SK-N-SH (cell line): ENCODE results near the gene TGFB2. TPM values are rescaled to one million over a fixed set of nuclear protein-coding genes. Genes with fewer than 3 reads are reported as not detected.

ENCODE experiments used
- CTCF ChIA-PET: fragments of 300-600, 350-600 bp; formaldehyde crosslinking; extraction: SDS; loops from one replicate; lab custom pipeline; 2021; lab: Yijun Ruan, JAX
- POLR2A ChIA-PET: fragments of 350-600 bp; sonication (Branson Sonifier 250); formaldehyde crosslinking; extraction: SDS; loops from one replicate; lab custom pipeline; 2020; ENCODE audit warnings: antibody characterized with exemption, inconsistent platforms; lab: Yijun Ruan, JAX
- DNase-seq: peaks from one replicate; pipeline ENCODE4 v3.0.0; 2012
- H2AFZ ChIP-seq: fragments of 200-600 bp; sonication (generic); 2 replicates; pipeline ENCODE4 v1.8.1; 2016; ENCODE audit warnings: antibody characterized with exemption, mild to moderate bottlenecking, low read depth
- H3F3A ChIP-seq: fragments of 200-600 bp; sonication (generic); replicated peaks from 2 replicates; pipeline ENCODE3; 2016; ENCODE audit warnings: antibody characterized with exemption, mild to moderate bottlenecking; ENCODE audit not compliant: insufficient read depth
- H3K27ac ChIP-seq, 2 experiments: fragments of 200-500 bp in 1 of 2; fragments of 200-600 bp in 1 of 2; sonication (Bioruptor generic) in 1 of 2; sonication (generic), shearing (Covaris generic) in 1 of 2; 2 replicates each; pipeline versions ENCODE4 v1.5.1 to v1.6.1; 2014 to 2016; ENCODE audit warnings: low read depth in 2 of 2, inconsistent platforms in 1 of 2, low read length in 1 of 2, mild to moderate bottlenecking in 1 of 2, mixed read lengths in 1 of 2
- H3K27me3 ChIP-seq: fragments of 200-600 bp; sonication (generic), shearing (Covaris generic); 2 replicates; pipeline ENCODE4 v1.6.1; 2016; ENCODE audit warnings: mixed run types; ENCODE audit not compliant: insufficient read depth
- H3K36me3 ChIP-seq, 2 experiments: fragments of 200-500 bp in 1 of 2; fragments of 200-600 bp in 1 of 2; sonication (Bioruptor generic) in 1 of 2; sonication (generic) in 1 of 2; replicated peaks in 1 of 2; 2 replicates each; pipeline versions ENCODE3 to v1.5.1; 2014 to 2016; ENCODE audit warnings: low read length in 1 of 2, mild to moderate bottlenecking in 1 of 2; ENCODE audit not compliant: insufficient read depth in 2 of 2, control insufficient read depth in 1 of 2
- H3K4me1 ChIP-seq, 2 experiments: fragments of 200-500 bp in 1 of 2; fragments of 200-600 bp in 1 of 2; sonication (Bioruptor generic) in 1 of 2; sonication (generic), shearing (Covaris generic) in 1 of 2; 2 replicates each; pipeline versions ENCODE4 v1.5.1 to v1.6.1; 2014 to 2016; ENCODE audit warnings: low read depth in 1 of 2, low read length in 1 of 2, mixed run types in 1 of 2; ENCODE audit not compliant: insufficient read depth in 2 of 2, control insufficient read depth in 1 of 2
- H3K4me2 ChIP-seq: fragments of 200-600 bp; sonication (generic), shearing (Covaris generic); 2 replicates; pipeline ENCODE4 v1.6.1; 2017; ENCODE audit warnings: mixed run types
- H3K4me3 ChIP-seq, 2 experiments: fragments of 200-500 bp in 1 of 2; fragments of 200-600 bp in 1 of 2; sonication (Bioruptor generic) in 1 of 2; sonication (generic), shearing (Covaris generic) in 1 of 2; 2 replicates each; pipeline versions ENCODE4 v1.5.1 to v1.8.1; 2014 to 2016; ENCODE audit warnings: low read depth in 2 of 2, inconsistent platforms in 1 of 2, low read length in 1 of 2, mild to moderate bottlenecking in 1 of 2, mixed read lengths in 1 of 2, moderate library complexity in 1 of 2
- H3K79me2 ChIP-seq: fragments of 200-600 bp; sonication (generic); 2 replicates; pipeline ENCODE4 v1.8.1; 2017; ENCODE audit warnings: mild to moderate bottlenecking; ENCODE audit not compliant: insufficient read depth
- H3K9ac ChIP-seq: fragments of 200-600 bp; sonication (generic); 2 replicates; pipeline ENCODE4 v1.6.1; 2017; ENCODE audit warnings: mixed run types
- H3K9me2 ChIP-seq: fragments of 200-600 bp; sonication (generic); 2 replicates; pipeline ENCODE4 v1.6.1; 2017; ENCODE audit warnings: mixed run types
- H3K9me3 ChIP-seq: fragments of 200-600 bp; sonication (generic); 2 replicates; pipeline ENCODE4 v1.6.1; 2017; ENCODE audit warnings: mixed run types, mild to moderate bottlenecking, moderate library complexity
- H4K20me1 ChIP-seq: fragments of 200-600 bp; sonication (generic); 2 replicates; pipeline ENCODE4 v1.6.1; 2017; ENCODE audit warnings: mild to moderate bottlenecking, mixed run types; ENCODE audit not compliant: insufficient read depth
- CTCF ChIP-seq: fragments of 200-600 bp; sonication (generic); IDR thresholded peaks from 2 replicates; pipeline ENCODE4 v1.6.1; 2017; ENCODE audit warnings: antibody characterized with exemption, mild to moderate bottlenecking, moderate library complexity
- FOSL2 ChIP-seq: IDR thresholded peaks from 2 replicates; pipeline ENCODE4 v1.4.0; 2012; ENCODE audit warnings: low read depth, mild to moderate bottlenecking, moderate library complexity, borderline replicate concordance
- FOXJ3 ChIP-seq: sonication (generic); formaldehyde crosslinking; IDR thresholded peaks from 2 replicates; pipeline ENCODE4 v1.5.1; 2020; ENCODE audit warnings: mild to moderate bottlenecking, missing genetic modification reagents
- FOXM1 ChIP-seq: IDR thresholded peaks from 2 replicates; pipeline ENCODE4 v1.4.0; 2012; ENCODE audit warnings: low read depth, mild to moderate bottlenecking
- GABPA ChIP-seq: IDR thresholded peaks from 2 replicates; pipeline ENCODE4 v1.4.0; 2012; ENCODE audit warnings: low read depth, mild to moderate bottlenecking
- JUND ChIP-seq: IDR thresholded peaks from 2 replicates; pipeline ENCODE4 v1.4.0; 2012
- MEF2A ChIP-seq: IDR thresholded peaks from 2 replicates; pipeline ENCODE4 v1.4.0; 2012; ENCODE audit warnings: low read depth, borderline replicate concordance
- MXI1 ChIP-seq: IDR thresholded peaks from 2 replicates; pipeline ENCODE4 v1.6.1; 2012; ENCODE audit warnings: mild to moderate bottlenecking, low read depth, low read length, improper control_type of control experiment
- NFIC ChIP-seq: IDR thresholded peaks from 2 replicates; pipeline ENCODE4 v1.4.0; 2012; ENCODE audit warnings: borderline replicate concordance
- NRF1 ChIP-seq: IDR thresholded peaks from 2 replicates; pipeline ENCODE4 v1.6.1; 2012; ENCODE audit warnings: low read depth, mild to moderate bottlenecking, low read length
- POLR2AphosphoS5 ChIP-seq: IDR thresholded peaks from 2 replicates; pipeline ENCODE4 v1.6.1; 2012; ENCODE audit warnings: low read depth, low read length
- RXRA ChIP-seq: IDR thresholded peaks from 2 replicates; pipeline ENCODE4 v1.4.0; 2012; ENCODE audit warnings: low read depth, mild to moderate bottlenecking, borderline replicate concordance
- SIN3A ChIP-seq: IDR thresholded peaks from 2 replicates; pipeline ENCODE4 v1.6.1; 2012; ENCODE audit warnings: low read depth, mild to moderate bottlenecking, low read length, moderate library complexity, borderline replicate concordance
- TAF1 ChIP-seq: IDR thresholded peaks from 2 replicates; pipeline ENCODE4 v1.6.1; 2012; ENCODE audit warnings: low read depth, mild to moderate bottlenecking, low read length, moderate library complexity, borderline replicate concordance
- TEAD4 ChIP-seq: IDR thresholded peaks from 2 replicates; pipeline ENCODE4 v1.4.0; 2012; ENCODE audit warnings: mild to moderate bottlenecking, borderline replicate concordance; ENCODE audit not compliant: insufficient read depth
- ZBTB33 ChIP-seq: IDR thresholded peaks from 2 replicates; pipeline ENCODE4 v1.4.0; 2012; ENCODE audit warnings: low read depth, borderline replicate concordance
- WGBS: methylation state at CpG from one replicate; pipeline ENCODE4 v1.1.6; 2017; ENCODE audit warnings: low lambda C conversion rate; 5-methylcytosine and 5-hydroxymethylcytosine counted together
- polyA plus RNA-seq, 3 experiments: library from polyadenylated mRNA; depleted of rRNA; stranded (reverse); fragments of >200 nt; gene quantifications; 2 replicates each; pipeline ENCODE4 v1.2.3, GENCODE V29; 2012
- TF ChIP-seq, protein P1 (sequence below): IDR thresholded peaks from 2 replicates; pipeline ENCODE4 v1.6.1; 2012; ENCODE audit warnings: mild to moderate bottlenecking, low read depth, low read length, moderate library complexity
- TF ChIP-seq, protein P2 (sequence below): fragments of 150-350 bp; IDR thresholded peaks from 2 replicates; pipeline ENCODE4 v1.6.1; 2016; ENCODE audit warnings: mild to moderate bottlenecking, low read depth, low read length
- TF ChIP-seq, protein P3 (sequence below): IDR thresholded peaks from 2 replicates; pipeline ENCODE4 v1.4.0; 2012; ENCODE audit warnings: low read depth, borderline replicate concordance
- TF ChIP-seq, protein P4 (sequence below): fragments of 150-350 bp; IDR thresholded peaks from 2 replicates; pipeline ENCODE4 v1.6.1; 2017; ENCODE audit warnings: antibody characterized with exemption, low read length, low read depth, borderline replicate concordance

The TGFB2 gene
- polyA plus RNA-seq, 1 of the 3 experiments (the other 2 are of a cell fraction) = 2.4 TPM

DNA sequence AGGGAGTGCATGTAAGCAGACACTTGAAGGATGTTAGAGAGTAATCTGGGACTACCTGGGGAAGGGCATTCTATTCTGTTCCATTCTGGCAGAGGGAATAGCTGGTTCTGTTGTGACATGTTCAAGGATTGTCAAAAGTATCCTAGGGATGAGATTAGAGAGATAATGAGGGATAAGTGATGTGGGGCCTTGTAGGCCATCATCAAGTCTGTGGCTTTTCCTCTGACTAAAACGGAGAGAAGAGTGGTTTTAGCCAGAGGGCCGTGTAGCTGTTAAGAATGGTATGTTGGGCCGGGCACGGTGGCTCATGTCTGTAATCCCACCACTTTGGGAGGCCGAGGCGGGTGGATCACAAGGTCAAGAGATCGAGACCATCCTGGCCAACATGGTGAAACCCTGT is 23.6 kb downstream of the TGFB2 start:
- H3K9me2 ChIP-seq = no peaks in the 10 kb centered on the region
- POLR2A ChIA-PET = no interaction called here
- no peak overlapping the region for H3K4me3 ChIP-seq
- H3K27ac ChIP-seq = no peak overlapping the region
- peaks cover 2 to 8% of the 10 kb centered on the region in 2 experiments; a peak in 3 of 4 replicates for H3K4me1 ChIP-seq
- 90% methylated on average over 7 of the region's 7 CpGs for WGBS
- no peaks in the 10 kb centered on the region for H4K20me1 ChIP-seq
- no peak overlapping the region for H3K9ac ChIP-seq
- H3K27me3 ChIP-seq = no peaks in the 10 kb centered on the region
- peaks cover 3% of the 10 kb centered on the region for H3F3A ChIP-seq
- H2AFZ ChIP-seq = no peak overlapping the region
- H3K9me3 ChIP-seq = no peaks in the 10 kb centered on the region
- no peaks in the 10 kb centered on the region for H3K79me2 ChIP-seq
- no peaks in the 10 kb centered on the region for H3K36me3 ChIP-seq
- no peak for DNase-seq
- TF ChIP-seq MEF2A (no peak), FOXM1 (no peak), ZBTB33 (no peak), FOSL2 (no peak), TEAD4 (no peak), FOXJ3 (CRISPR knock-in tag) (no peak), NRF1 (no peak), GABPA (no peak), TAF1 (no peak), MXI1 (no peak), POLR2AphosphoS5 (no peak), CTCF (no peak), NFIC (no peak), JUND (no peak), RXRA (no peak), SIN3A (no peak)
- TF ChIP-seq, protein P1, sequence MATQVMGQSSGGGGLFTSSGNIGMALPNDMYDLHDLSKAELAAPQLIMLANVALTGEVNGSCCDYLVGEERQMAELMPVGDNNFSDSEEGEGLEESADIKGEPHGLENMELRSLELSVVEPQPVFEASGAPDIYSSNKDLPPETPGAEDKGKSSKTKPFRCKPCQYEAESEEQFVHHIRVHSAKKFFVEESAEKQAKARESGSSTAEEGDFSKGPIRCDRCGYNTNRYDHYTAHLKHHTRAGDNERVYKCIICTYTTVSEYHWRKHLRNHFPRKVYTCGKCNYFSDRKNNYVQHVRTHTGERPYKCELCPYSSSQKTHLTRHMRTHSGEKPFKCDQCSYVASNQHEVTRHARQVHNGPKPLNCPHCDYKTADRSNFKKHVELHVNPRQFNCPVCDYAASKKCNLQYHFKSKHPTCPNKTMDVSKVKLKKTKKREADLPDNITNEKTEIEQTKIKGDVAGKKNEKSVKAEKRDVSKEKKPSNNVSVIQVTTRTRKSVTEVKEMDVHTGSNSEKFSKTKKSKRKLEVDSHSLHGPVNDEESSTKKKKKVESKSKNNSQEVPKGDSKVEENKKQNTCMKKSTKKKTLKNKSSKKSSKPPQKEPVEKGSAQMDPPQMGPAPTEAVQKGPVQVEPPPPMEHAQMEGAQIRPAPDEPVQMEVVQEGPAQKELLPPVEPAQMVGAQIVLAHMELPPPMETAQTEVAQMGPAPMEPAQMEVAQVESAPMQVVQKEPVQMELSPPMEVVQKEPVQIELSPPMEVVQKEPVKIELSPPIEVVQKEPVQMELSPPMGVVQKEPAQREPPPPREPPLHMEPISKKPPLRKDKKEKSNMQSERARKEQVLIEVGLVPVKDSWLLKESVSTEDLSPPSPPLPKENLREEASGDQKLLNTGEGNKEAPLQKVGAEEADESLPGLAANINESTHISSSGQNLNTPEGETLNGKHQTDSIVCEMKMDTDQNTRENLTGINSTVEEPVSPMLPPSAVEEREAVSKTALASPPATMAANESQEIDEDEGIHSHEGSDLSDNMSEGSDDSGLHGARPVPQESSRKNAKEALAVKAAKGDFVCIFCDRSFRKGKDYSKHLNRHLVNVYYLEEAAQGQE = no peak
- TF ChIP-seq, protein P2, sequence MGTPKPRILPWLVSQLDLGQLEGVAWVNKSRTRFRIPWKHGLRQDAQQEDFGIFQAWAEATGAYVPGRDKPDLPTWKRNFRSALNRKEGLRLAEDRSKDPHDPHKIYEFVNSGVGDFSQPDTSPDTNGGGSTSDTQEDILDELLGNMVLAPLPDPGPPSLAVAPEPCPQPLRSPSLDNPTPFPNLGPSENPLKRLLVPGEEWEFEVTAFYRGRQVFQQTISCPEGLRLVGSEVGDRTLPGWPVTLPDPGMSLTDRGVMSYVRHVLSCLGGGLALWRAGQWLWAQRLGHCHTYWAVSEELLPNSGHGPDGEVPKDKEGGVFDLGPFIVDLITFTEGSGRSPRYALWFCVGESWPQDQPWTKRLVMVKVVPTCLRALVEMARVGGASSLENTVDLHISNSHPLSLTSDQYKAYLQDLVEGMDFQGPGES = no peak
- TF ChIP-seq, protein P3, sequence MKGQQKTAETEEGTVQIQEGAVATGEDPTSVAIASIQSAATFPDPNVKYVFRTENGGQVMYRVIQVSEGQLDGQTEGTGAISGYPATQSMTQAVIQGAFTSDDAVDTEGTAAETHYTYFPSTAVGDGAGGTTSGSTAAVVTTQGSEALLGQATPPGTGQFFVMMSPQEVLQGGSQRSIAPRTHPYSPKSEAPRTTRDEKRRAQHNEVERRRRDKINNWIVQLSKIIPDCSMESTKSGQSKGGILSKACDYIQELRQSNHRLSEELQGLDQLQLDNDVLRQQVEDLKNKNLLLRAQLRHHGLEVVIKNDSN = no peak
- TF ChIP-seq, protein P4, sequence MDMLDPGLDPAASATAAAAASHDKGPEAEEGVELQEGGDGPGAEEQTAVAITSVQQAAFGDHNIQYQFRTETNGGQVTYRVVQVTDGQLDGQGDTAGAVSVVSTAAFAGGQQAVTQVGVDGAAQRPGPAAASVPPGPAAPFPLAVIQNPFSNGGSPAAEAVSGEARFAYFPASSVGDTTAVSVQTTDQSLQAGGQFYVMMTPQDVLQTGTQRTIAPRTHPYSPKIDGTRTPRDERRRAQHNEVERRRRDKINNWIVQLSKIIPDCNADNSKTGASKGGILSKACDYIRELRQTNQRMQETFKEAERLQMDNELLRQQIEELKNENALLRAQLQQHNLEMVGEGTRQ = no peak
- TF ChIP-seq, all 33 proteins: peak for 0
- CTCF ChIA-PET = interaction anchor here (1.0 kb wide), 1 partner anchor 189 kb away, joined by 3 read pairs; no protein-coding TSS in a partner anchor
- H3K4me2 ChIP-seq = no peak overlapping the region
